Duodenal mucosa (tissue), 2 donors: ENCODE data around the gene TRIM62.
A peak's percentile ranks its signal among the peaks of the same experiment; 100 is the strongest.
"Not testable (repeated sequence)": the region's sequence is repeated elsewhere in the genome, so short reads cannot be mapped to it uniquely, and the experiment has no call there.

Experiments used
- H3K27ac ChIP-seq: one replicate; pipeline ENCODE4 v1.7.0; 2013; ENCODE audit warnings: low read depth, low read length
- H3K27me3 ChIP-seq, 2 donors: one replicate each; pipeline ENCODE4 v1.7.0; 2013; ENCODE audit warnings: low read length in 2 of 2, control low read depth in 1 of 2; ENCODE audit not compliant: insufficient read depth in 2 of 2, control insufficient read depth in 1 of 2
- H3K36me3 ChIP-seq, 2 donors: one replicate each; pipeline ENCODE4 v1.7.0; 2013; ENCODE audit warnings: low read length in 2 of 2, control low read depth in 1 of 2; ENCODE audit not compliant: insufficient read depth in 2 of 2, control insufficient read depth in 1 of 2
- H3K4me1 ChIP-seq, 2 donors: one replicate each; pipeline ENCODE4 v1.7.0; 2013; ENCODE audit warnings: low read length in 2 of 2, control low read depth in 1 of 2; ENCODE audit not compliant: insufficient read depth in 2 of 2, control insufficient read depth in 1 of 2
- H3K4me3 ChIP-seq, 2 donors: one replicate each; pipeline ENCODE4 v1.7.0; 2013; ENCODE audit warnings: low read length in 2 of 2, low read depth in 1 of 2
- H3K9ac ChIP-seq, 2 donors: one replicate each; pipeline ENCODE4 v1.7.0; 2013; ENCODE audit warnings: low read length in 2 of 2, low read depth in 1 of 2
- H3K9me3 ChIP-seq, 2 donors: one replicate each; pipeline ENCODE4 v1.7.0; 2013; ENCODE audit warnings: low read length in 2 of 2, control low read depth in 1 of 2; ENCODE audit not compliant: control insufficient read depth in 1 of 2

The TRIM62 gene

GRCh38 chr1:33126411-33127000, 55.3 kb downstream of the TRIM62 start:
- Histone ChIP-seq H3K9ac (peak overlapping the region; percentile 81 to 88), H3K27ac (peak overlapping the region; percentile 73), H3K4me1 (peaks cover 7 to 28% of the 10 kb centered on the region in 2 donors), H3K9me3 (no peaks in the 10 kb centered on the region), H3K27me3 (no peaks in the 10 kb centered on the region), H3K36me3 (no peaks in the 10 kb centered on the region), H3K4me3 (peak overlapping the region; percentile 96)

GRCh38 chr1:33124647-33125046, 57.2 kb downstream of the TRIM62 start:
- H3K27me3 ChIP-seq, H3K36me3 ChIP-seq, H3K27ac ChIP-seq, H3K9me3 ChIP-seq, H3K4me3 ChIP-seq, H3K9ac ChIP-seq: not testable (repeated sequence)
- H3K4me1 ChIP-seq = peaks cover 7 to 28% of the 10 kb centered on the region in 2 donors

- no peak overlapping the region for H3K27ac ChIP-seq
- no peaks in the 10 kb centered on the region for H3K36me3 ChIP-seq
These were observed 58.6 kb downstream of the TRIM62 start for GRCh38 chr1:33123266-33123665.

GRCh38 chr1:33122483-33123178, 59.2 kb downstream of the TRIM62 start:
- peaks cover 7 to 15% of the 10 kb centered on the region in 2 donors for H3K4me1 ChIP-seq
- H3K36me3 ChIP-seq = no peaks in the 10 kb centered on the region
- H3K27ac ChIP-seq = no peak overlapping the region
- H3K9me3 ChIP-seq = no peaks in the 10 kb centered on the region
- H3K9ac ChIP-seq = no peak overlapping the region
- H3K27me3 ChIP-seq = no peaks in the 10 kb centered on the region
- no peak overlapping the region for H3K4me3 ChIP-seq

More at GRCh38 chr1:33123266-33123665, 58.6 kb downstream of the TRIM62 start:
- no peaks in the 10 kb centered on the region for H3K9me3 ChIP-seq
- no peak overlapping the region for H3K9ac ChIP-seq
- no peak overlapping the region for H3K4me3 ChIP-seq
- no peaks in the 10 kb centered on the region for H3K27me3 ChIP-seq
- peaks cover 7 to 21% of the 10 kb centered on the region in 2 donors for H3K4me1 ChIP-seq

GRCh38 chr1:33121728-33122127, 60.1 kb downstream of the TRIM62 start:
- Histone ChIP-seq H3K27me3 (no peaks in the 10 kb centered on the region), H3K4me3 (no peak overlapping the region), H3K9me3 (no peaks in the 10 kb centered on the region), H3K36me3 (no peaks in the 10 kb centered on the region), H3K4me1 (peaks cover 7 to 11% of the 10 kb centered on the region in 2 donors), H3K27ac (no peak overlapping the region), H3K9ac (no peak overlapping the region)

GRCh38 chr1:33120436-33121231, 61.2 kb downstream of the TRIM62 start:
- Histone ChIP-seq H3K27ac (no peak overlapping the region), H3K27me3 (no peaks in the 10 kb centered on the region), H3K9ac (no peak overlapping the region), H3K36me3 (no peaks in the 10 kb centered on the region), H3K4me1 (no peaks in the 10 kb centered on the region), H3K9me3 (no peaks in the 10 kb centered on the region), H3K4me3 (no peak overlapping the region)

- Histone ChIP-seq H3K27me3 (no peaks in the 10 kb centered on the region), H3K9me3 (no peaks in the 10 kb centered on the region), H3K9ac (no peak overlapping the region), H3K27ac (no peak overlapping the region), H3K4me3 (no peak overlapping the region), H3K4me1 (no peaks in the 10 kb centered on the region), H3K36me3 (no peaks in the 10 kb centered on the region)
These were observed 62.2 kb downstream of the TRIM62 start for GRCh38 chr1:33119532-33120217.

GRCh38 chr1:33119050-33119449, 62.8 kb downstream of the TRIM62 start:
- Histone ChIP-seq H3K27me3 (no peaks in the 10 kb centered on the region), H3K36me3 (no peaks in the 10 kb centered on the region), H3K4me1 (no peaks in the 10 kb centered on the region), H3K27ac (no peak overlapping the region), H3K9ac (no peak overlapping the region), H3K9me3 (no peaks in the 10 kb centered on the region), H3K4me3 (no peak overlapping the region)

- Histone ChIP-seq H3K4me1 (no peaks in the 10 kb centered on the region), H3K9me3 (no peaks in the 10 kb centered on the region), H3K4me3 (no peak overlapping the region), H3K9ac (no peak overlapping the region), H3K36me3 (no peaks in the 10 kb centered on the region), H3K27ac (no peak overlapping the region), H3K27me3 (no peaks in the 10 kb centered on the region)
These were observed 63.6 kb downstream of the TRIM62 start for GRCh38 chr1:33118274-33118673.
